ENCODE results near the gene DOLPP1. TPM values are rescaled to one million over a fixed set of nuclear protein-coding genes. Genes with fewer than 3 reads are reported as not detected.
"Not testable (repeated sequence)": the region's sequence is repeated elsewhere in the genome, so short reads cannot be mapped to it uniquely, and the experiment has no call there.

The DOLPP1 gene
- total and polyA plus RNA-seq, 4 donors: 14.9 to 31.4 (median 20.5) TPM

- H3K9me3 ChIP-seq (ENCODE audit: control insufficient read depth, insufficient read depth, low read length): no peaks in the 10 kb centered on the region
- H3K4me1 ChIP-seq (ENCODE audit: control insufficient read depth, insufficient read depth, low read length): peaks cover 13% of the 10 kb centered on the region
- no peaks in the 10 kb centered on the region for H3K27me3 ChIP-seq (ENCODE audit: control insufficient read depth, insufficient read depth, low read length)
- WGBS (ENCODE audit: insufficient coverage): 75% methylated on average over 3 of the region's 3 CpGs
- H3K27ac ChIP-seq (ENCODE audit: low read depth, low read length): no peak overlapping the region
- no peak for DNase-seq (ENCODE audit: low read depth in 4 of 6, low spot score in 6 of 6)
- H3K36me3 ChIP-seq (ENCODE audit: control insufficient read depth, insufficient read depth, low read length): peaks cover 64% of the 10 kb centered on the region
- H3K4me3 ChIP-seq (ENCODE audit: low read depth, low read length): no peak overlapping the region
Observed at GRCh38 chr9:129124506-129125069, 43.7 kb downstream of the DOLPP1 start.

- Histone ChIP-seq H3K36me3 (ENCODE audit: control insufficient read depth, insufficient read depth, low read length) (peaks cover 71% of the 10 kb centered on the region), H3K9me3 (ENCODE audit: control insufficient read depth, insufficient read depth, low read length) (no peaks in the 10 kb centered on the region), H3K4me1 (ENCODE audit: control insufficient read depth, insufficient read depth, low read length) (peaks cover 13% of the 10 kb centered on the region), H3K27ac (ENCODE audit: low read depth, low read length) (no peak overlapping the region), H3K27me3 (ENCODE audit: control insufficient read depth, insufficient read depth, low read length) (no peaks in the 10 kb centered on the region), H3K4me3 (ENCODE audit: low read depth, low read length) (no peak overlapping the region)
- 98% methylated on average over 5 of the region's 8 CpGs for WGBS (ENCODE audit: insufficient coverage)
- DNase-seq (ENCODE audit: low read depth in 4 of 6, low spot score in 6 of 6): no peak
Observed at GRCh38 chr9:129125478-129125877, 44.6 kb downstream of the DOLPP1 start.

GRCh38 chr9:129126749-129127618 is 46.1 kb downstream of the DOLPP1 start:
- Histone ChIP-seq H3K36me3 (ENCODE audit: control insufficient read depth, insufficient read depth, low read length) (peaks cover 66% of the 10 kb centered on the region), H3K4me3 (ENCODE audit: low read depth, low read length) (no peak overlapping the region)

GRCh38 chr9:129128689-129129088 is 47.8 kb downstream of the DOLPP1 start:
- Histone ChIP-seq H3K27me3 (ENCODE audit: control insufficient read depth, insufficient read depth, low read length) (no peaks in the 10 kb centered on the region), H3K4me3 (ENCODE audit: low read depth, low read length) (no peak overlapping the region), H3K4me1 (ENCODE audit: control insufficient read depth, insufficient read depth, low read length) (peaks cover 13% of the 10 kb centered on the region), H3K9me3 (ENCODE audit: control insufficient read depth, insufficient read depth, low read length) (no peaks in the 10 kb centered on the region), H3K27ac (ENCODE audit: low read depth, low read length) (no peak overlapping the region), H3K36me3 (ENCODE audit: control insufficient read depth, insufficient read depth, low read length) (peaks cover 63% of the 10 kb centered on the region)
- WGBS (ENCODE audit: insufficient coverage): 92% methylated on average over 4 of the region's 5 CpGs
- DNase-seq (ENCODE audit: low read depth in 4 of 6, low spot score in 6 of 6): no peak

More at GRCh38 chr9:129126749-129127618, 46.1 kb downstream of the DOLPP1 start:
- Histone ChIP-seq H3K9me3 (ENCODE audit: control insufficient read depth, insufficient read depth, low read length) (no peaks in the 10 kb centered on the region), H3K27ac (ENCODE audit: low read depth, low read length) (peak overlapping the region; percentile 67), H3K27me3 (ENCODE audit: control insufficient read depth, insufficient read depth, low read length) (no peaks in the 10 kb centered on the region), H3K4me1 (ENCODE audit: control insufficient read depth, insufficient read depth, low read length) (peaks cover 13% of the 10 kb centered on the region)
- DNase-seq (ENCODE audit: low read depth in 4 of 6, low spot score in 6 of 6): peak in 2 of 6 donors; percentile 71 to 81
- WGBS (ENCODE audit: insufficient coverage): 27% methylated on average over 10 of the region's 10 CpGs

- Histone ChIP-seq H3K36me3 (ENCODE audit: control insufficient read depth, insufficient read depth, low read length) (peaks cover 61% of the 10 kb centered on the region), H3K4me1 (ENCODE audit: control insufficient read depth, insufficient read depth, low read length) (peaks cover 13% of the 10 kb centered on the region)
- H3K9me3 ChIP-seq (ENCODE audit: control insufficient read depth, insufficient read depth, low read length); H3K27me3 ChIP-seq (ENCODE audit: control insufficient read depth, insufficient read depth, low read length); H3K27ac ChIP-seq (ENCODE audit: low read depth, low read length); H3K4me3 ChIP-seq (ENCODE audit: low read depth, low read length); DNase-seq (ENCODE audit: low read depth in 4 of 6, low spot score in 6 of 6): not testable (repeated sequence)
- WGBS (ENCODE audit: insufficient coverage): 92% methylated on average over 6 of the region's 7 CpGs
Observed at GRCh38 chr9:129130271-129130670, 49.4 kb downstream of the DOLPP1 start.

- no peak overlapping the region for H3K27ac ChIP-seq (ENCODE audit: low read depth, low read length)
- DNase-seq (ENCODE audit: low read depth in 4 of 6, low spot score in 6 of 6): no peak
- H3K27me3 ChIP-seq (ENCODE audit: control insufficient read depth, insufficient read depth, low read length): no peaks in the 10 kb centered on the region
- peaks cover 63% of the 10 kb centered on the region for H3K36me3 ChIP-seq (ENCODE audit: control insufficient read depth, insufficient read depth, low read length)
- H3K4me1 ChIP-seq (ENCODE audit: control insufficient read depth, insufficient read depth, low read length): peaks cover 13% of the 10 kb centered on the region
- H3K9me3 ChIP-seq (ENCODE audit: control insufficient read depth, insufficient read depth, low read length): no peaks in the 10 kb centered on the region
- no peak overlapping the region for H3K4me3 ChIP-seq (ENCODE audit: low read depth, low read length)
- 92% methylated on average over 2 of the region's 3 CpGs for WGBS (ENCODE audit: insufficient coverage)
Observed at GRCh38 chr9:129130791-129131190, 49.9 kb downstream of the DOLPP1 start.

- Histone ChIP-seq H3K9me3 (ENCODE audit: control insufficient read depth, insufficient read depth, low read length) (no peaks in the 10 kb centered on the region), H3K36me3 (ENCODE audit: control insufficient read depth, insufficient read depth, low read length) (peaks cover 70% of the 10 kb centered on the region), H3K27ac (ENCODE audit: low read depth, low read length) (no peak overlapping the region), H3K27me3 (ENCODE audit: control insufficient read depth, insufficient read depth, low read length) (no peaks in the 10 kb centered on the region), H3K4me3 (ENCODE audit: low read depth, low read length) (no peak overlapping the region), H3K4me1 (ENCODE audit: control insufficient read depth, insufficient read depth, low read length) (peaks cover 9% of the 10 kb centered on the region)
- 45% methylated on average over 13 of the region's 13 CpGs for WGBS (ENCODE audit: insufficient coverage)
- peak in 2 of 6 donors; percentile 79 to 85 for DNase-seq (ENCODE audit: low read depth in 4 of 6, low spot score in 6 of 6)
Observed at GRCh38 chr9:129131300-129132145, 50.6 kb downstream of the DOLPP1 start.

GRCh38 chr9:129133082-129133481 is 52.2 kb downstream of the DOLPP1 start:
- Histone ChIP-seq H3K4me3 (ENCODE audit: low read depth, low read length) (no peak overlapping the region), H3K4me1 (ENCODE audit: control insufficient read depth, insufficient read depth, low read length) (peaks cover 6% of the 10 kb centered on the region), H3K9me3 (ENCODE audit: control insufficient read depth, insufficient read depth, low read length) (no peaks in the 10 kb centered on the region), H3K36me3 (ENCODE audit: control insufficient read depth, insufficient read depth, low read length) (peaks cover 80% of the 10 kb centered on the region), H3K27ac (ENCODE audit: low read depth, low read length) (no peak overlapping the region), H3K27me3 (ENCODE audit: control insufficient read depth, insufficient read depth, low read length) (no peaks in the 10 kb centered on the region)
- DNase-seq (ENCODE audit: low read depth in 4 of 6, low spot score in 6 of 6): no peak
- 75% methylated on average over 4 of the region's 4 CpGs for WGBS (ENCODE audit: insufficient coverage)

GRCh38 chr9:129135476-129135875 is 54.6 kb downstream of the DOLPP1 start:
- Histone ChIP-seq H3K36me3 (ENCODE audit: control insufficient read depth, insufficient read depth, low read length) (peaks cover 72% of the 10 kb centered on the region), H3K27ac (ENCODE audit: low read depth, low read length) (no peak overlapping the region), H3K4me1 (ENCODE audit: control insufficient read depth, insufficient read depth, low read length) (peaks cover 30% of the 10 kb centered on the region), H3K9me3 (ENCODE audit: control insufficient read depth, insufficient read depth, low read length) (no peaks in the 10 kb centered on the region), H3K4me3 (ENCODE audit: low read depth, low read length) (no peak overlapping the region), H3K27me3 (ENCODE audit: control insufficient read depth, insufficient read depth, low read length) (no peaks in the 10 kb centered on the region)
- no peak for DNase-seq (ENCODE audit: low read depth in 4 of 6, low spot score in 6 of 6)
- 91% methylated on average over 6 of the region's 6 CpGs for WGBS (ENCODE audit: insufficient coverage)
